Brain microvascular endothelial cell (primary cell): ENCODE results near the gene SETD4.

Source experiments
- DNase-seq: peaks from one replicate; pipeline ENCODE4 v3.0.0-alpha.2; 2020
- H3K27ac ChIP-seq: fragments of 250-450 bp; sonication (Bioruptor Pico); 2 replicates; pipeline ENCODE4 v1.5.1; 2020; ENCODE audit warnings: mild to moderate bottlenecking, moderate library complexity
- H3K27me3 ChIP-seq: fragments of 250-450 bp; sonication (Bioruptor Pico); replicated peaks from 2 replicates; pipeline ENCODE4 v1.5.1; 2020; ENCODE audit warnings: mild to moderate bottlenecking
- H3K36me3 ChIP-seq: fragments of 250-450 bp; sonication (Bioruptor Pico); replicated peaks from 2 replicates; pipeline ENCODE4 v1.5.1; 2020; ENCODE audit warnings: mild to moderate bottlenecking
- H3K4me3 ChIP-seq: 2 replicates; pipeline ENCODE4 v1.5.1; 2011; ENCODE audit warnings: low read depth, mild to moderate bottlenecking, control low read depth, low read length, moderate library complexity
- CTCF ChIP-seq: IDR thresholded peaks from 2 replicates; pipeline ENCODE4 v1.5.1; 2011; ENCODE audit warnings: low read depth, mild to moderate bottlenecking, moderate library complexity, low read length, control low read depth, inconsistent platforms; ENCODE audit errors: missing control alignments
- in situ Hi-C: cut with HindIII; loops from 2 replicates; pipeline ENCODE4 v1.10.0; 2017; ENCODE audit warnings: low sequenced_read_pairs, low pct_ligation_motif_present

SETD4 gene

DNA sequence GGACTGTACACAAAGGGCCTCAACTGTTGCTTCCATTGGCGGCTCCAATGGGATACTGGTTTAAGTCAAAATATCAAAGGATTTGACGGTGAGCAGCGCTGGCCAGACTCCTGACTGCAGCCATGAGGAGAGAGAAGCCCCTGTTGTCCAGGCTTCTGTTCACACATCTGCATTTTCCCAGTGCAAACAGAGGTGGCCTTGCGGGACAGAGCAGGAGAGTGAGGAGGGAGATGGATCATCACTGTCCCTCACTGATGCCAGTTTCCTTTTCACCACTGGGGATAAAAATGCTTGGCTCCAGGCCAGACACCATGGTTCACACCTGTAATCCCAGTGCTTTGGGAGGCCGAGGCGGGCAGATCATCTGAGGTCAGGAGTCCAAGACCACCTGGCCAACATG is 69.2 kb downstream of the SETD4 start:
- Histone ChIP-seq H3K27me3 (no peaks in the 10 kb centered on the region), H3K36me3 (no peaks in the 10 kb centered on the region), H3K4me3 (no peak overlapping the region), H3K27ac (no peak overlapping the region)
- no peak for DNase-seq
- in situ Hi-C loops = no loop called here
- TF ChIP-seq CTCF = no peak

- no peak overlapping the region for H3K27ac ChIP-seq
- no peak overlapping the region for H3K4me3 ChIP-seq
- DNase-seq = no peak
- no peak for TF ChIP-seq CTCF
- H3K36me3 ChIP-seq = no peaks in the 10 kb centered on the region
- in situ Hi-C loops = no loop called here
- no peaks in the 10 kb centered on the region for H3K27me3 ChIP-seq
Measured at GRCh38 chr21:35990609-35991008, 69.7 kb downstream of the SETD4 start.

DNA sequence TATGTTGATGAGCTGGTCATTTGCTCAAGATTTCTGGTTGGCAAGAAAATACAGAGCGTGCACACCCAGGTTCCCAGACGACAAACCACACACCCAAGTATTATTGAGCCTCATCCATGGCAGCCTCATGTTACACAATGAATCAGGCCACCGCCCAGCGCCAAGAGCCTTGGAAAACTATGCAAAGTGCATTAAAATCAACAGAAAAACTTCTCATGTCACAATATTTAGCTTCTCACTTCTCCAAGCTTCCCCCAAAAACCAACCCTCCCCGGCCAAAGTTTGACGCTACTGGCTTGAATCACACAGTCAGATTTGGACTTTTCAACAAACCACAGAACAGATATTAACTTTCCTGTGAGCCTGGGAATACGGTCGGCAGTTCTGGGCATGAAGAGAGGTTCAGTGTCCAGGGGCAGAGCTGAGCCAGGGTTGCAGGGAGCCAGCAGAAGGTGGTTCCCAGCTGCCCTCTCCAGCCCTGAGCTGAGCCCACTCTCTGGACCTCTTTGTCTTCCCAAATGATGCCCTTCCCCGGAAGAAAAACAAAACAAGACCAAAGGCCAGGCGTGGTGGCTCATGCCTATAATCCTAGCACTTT is 71.1 kb downstream of the SETD4 start:
- no peak for DNase-seq
- TF ChIP-seq CTCF = no peak

GRCh38 chr21:35988416-35989137 is 71.7 kb downstream of the SETD4 start:
- in situ Hi-C loops = no loop called here
- no peak for DNase-seq
- no peak overlapping the region for H3K27ac ChIP-seq
- H3K27me3 ChIP-seq = no peaks in the 10 kb centered on the region
- no peak overlapping the region for H3K4me3 ChIP-seq
- H3K36me3 ChIP-seq = no peaks in the 10 kb centered on the region
- no peak for TF ChIP-seq CTCF

More for the DNA sequence above, 71.1 kb downstream of the SETD4 start:
- Histone ChIP-seq H3K4me3 (no peak overlapping the region), H3K27ac (no peak overlapping the region), H3K27me3 (no peaks in the 10 kb centered on the region), H3K36me3 (no peaks in the 10 kb centered on the region)
- in situ Hi-C loops = no loop called here

- no peaks in the 10 kb centered on the region for H3K36me3 ChIP-seq
- TF ChIP-seq CTCF = no peak
- no peaks in the 10 kb centered on the region for H3K27me3 ChIP-seq
- in situ Hi-C loops = no loop called here
- H3K4me3 ChIP-seq = no peak overlapping the region
- H3K27ac ChIP-seq = no peak overlapping the region
- no peak for DNase-seq
Measured at GRCh38 chr21:35987475-35987874, 72.9 kb downstream of the SETD4 start.
